ENCODE data around the gene MYRF. TPM values are rescaled to one million over a fixed set of nuclear protein-coding genes. Genes with fewer than 3 reads are reported as not detected.

Gene MYRF
- total and polyA plus RNA-seq, 2 of the 13 experiments (the other 11 are each of a cell fraction or from before 2014, with no cell fraction given): 10.2 to 25.9 TPM

DNA sequence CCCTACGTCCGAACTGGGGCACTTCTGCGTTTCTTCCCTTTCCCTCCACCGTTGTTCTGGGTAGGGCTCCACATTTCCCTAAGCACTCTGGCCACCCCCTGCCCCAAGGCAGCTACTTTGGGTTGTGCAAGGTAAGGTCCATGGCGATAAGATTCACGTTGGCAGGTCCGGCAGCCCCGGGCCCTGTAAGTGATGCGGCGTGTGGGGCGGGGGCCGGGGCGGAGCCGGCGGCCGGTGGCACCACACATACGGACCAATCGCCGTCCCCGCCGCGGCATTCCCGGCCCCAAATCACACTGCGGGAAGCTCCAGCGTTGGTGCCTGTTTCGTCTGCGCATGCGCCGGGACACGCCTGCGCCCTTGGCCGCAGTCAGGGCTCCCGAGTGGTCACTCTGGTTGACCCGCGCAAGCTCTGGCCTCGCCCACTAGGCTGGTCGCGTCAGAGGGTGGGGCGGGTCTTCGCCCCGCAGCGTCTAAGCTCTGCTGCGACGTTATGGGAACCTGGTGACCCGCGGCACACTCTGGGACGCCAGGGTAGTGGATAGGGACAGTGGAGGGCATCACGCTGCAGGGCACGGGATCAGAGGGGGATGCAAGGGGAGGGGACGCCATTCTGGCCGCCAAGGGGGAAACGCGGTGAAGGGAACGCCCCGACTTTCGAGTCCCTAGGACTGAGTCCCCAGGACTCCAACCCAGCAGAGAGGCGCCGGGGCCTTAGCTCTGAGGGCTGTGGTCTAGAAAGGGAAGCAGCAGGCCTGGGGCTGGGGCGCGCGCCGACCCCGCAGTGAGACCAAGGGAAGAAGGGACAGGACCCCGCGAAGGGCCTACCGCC is 62.7 kb downstream of the MYRF start (continued):
- TF ChIP-seq, protein P1, sequence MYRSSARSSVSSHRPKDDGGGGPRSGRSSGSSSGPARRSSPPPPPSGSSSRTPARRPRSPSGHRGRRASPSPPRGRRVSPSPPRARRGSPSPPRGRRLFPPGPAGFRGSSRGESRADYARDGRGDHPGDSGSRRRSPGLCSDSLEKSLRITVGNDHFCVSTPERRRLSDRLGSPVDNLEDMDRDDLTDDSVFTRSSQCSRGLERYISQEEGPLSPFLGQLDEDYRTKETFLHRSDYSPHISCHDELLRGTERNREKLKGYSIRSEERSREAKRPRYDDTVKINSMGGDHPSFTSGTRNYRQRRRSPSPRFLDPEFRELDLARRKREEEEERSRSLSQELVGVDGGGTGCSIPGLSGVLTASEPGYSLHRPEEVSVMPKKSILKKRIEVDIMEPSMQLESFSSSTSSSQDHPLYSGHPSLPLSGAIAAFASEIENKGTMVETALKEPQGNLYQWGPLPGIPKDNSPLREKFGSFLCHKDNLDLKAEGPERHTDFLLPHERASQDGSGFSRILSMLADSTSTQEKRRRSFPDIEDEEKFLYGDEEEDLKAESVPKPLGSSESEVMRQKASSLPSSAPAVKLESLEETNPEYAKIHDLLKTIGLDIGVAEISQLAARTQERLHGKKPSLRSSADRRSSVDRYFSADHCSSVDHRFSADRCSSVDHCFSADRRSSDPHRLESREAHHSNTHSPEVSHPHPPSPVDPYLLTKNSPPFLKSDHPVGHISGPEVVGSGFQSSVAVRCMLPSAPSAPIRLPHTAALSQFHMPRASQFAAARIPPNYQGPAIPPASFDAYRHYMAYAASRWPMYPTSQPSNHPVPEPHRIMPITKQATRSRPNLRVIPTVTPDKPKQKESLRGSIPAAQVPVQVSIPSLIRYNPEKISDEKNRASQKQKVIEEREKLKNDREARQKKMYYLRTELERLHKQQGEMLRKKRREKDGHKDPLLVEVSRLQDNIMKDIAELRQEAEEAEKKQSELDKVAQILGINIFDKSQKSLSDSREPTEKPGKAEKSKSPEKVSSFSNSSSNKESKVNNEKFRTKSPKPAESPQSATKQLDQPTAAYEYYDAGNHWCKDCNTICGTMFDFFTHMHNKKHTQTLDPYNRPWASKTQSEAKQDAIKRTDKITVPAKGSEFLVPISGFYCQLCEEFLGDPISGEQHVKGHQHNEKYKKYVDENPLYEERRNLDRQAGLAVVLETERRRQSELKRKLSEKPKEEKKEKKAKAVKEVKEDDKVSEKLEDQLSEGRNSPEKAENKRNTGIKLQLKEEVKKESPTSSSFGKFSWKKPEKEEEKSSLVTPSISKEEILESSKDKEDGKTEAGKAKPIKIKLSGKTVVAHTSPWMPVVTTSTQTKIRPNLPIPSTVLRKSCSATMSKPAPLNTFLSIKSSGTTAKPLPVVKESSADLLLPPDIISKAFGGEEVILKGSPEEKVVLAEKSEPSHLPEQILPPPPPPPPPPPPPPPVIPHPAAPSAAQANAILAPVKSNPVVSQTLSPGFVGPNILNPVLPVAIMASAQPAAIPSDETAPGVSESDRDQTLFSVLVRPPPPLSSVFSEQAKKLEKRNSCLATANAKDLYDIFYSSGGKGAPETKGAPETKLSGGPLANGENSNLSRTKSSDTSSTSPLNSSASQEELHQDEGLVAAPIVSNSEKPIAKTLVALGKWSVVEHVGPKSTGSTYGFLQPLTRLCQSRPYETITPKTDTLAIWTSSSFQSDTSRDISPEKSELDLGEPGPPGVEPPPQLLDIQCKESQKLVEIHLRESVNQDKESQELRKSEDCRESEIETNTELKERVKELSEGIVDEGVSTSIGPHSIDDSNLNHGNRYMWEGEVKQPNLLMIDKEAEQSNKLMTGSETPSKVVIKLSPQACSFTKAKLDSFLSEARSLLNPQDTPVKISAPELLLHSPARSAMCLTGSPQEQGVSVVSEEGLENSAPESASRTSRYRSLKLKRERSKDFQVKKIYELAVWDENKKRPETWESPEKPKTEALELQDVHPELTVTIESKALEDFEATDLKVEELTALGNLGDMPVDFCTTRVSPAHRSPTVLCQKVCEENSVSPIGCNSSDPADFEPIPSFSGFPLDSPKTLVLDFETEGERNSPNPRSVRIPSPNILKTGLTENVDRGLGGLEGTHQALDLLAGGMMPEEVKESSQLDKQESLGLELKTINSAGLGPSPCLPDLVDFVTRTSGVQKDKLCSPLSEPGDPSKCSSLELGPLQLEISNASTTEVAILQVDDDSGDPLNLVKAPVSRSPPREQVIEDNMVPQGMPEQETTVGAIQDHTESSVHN (CRISPR knock-in tag; IDR thresholded peaks at IDR 0.05): no peak
- no peak for TF ChIP-seq SRSF1 (optimal IDR thresholded peaks at IDR 0.05; ENCODE audit: low read depth, low read length)
- no peak for TF ChIP-seq ZNF839 (CRISPR knock-in tag; IDR thresholded peaks at IDR 0.05; ENCODE audit: borderline replicate concordance)
- TF ChIP-seq BHLHE40 (IDR thresholded peaks at IDR 0.05; ENCODE audit: low read length): 0 out of 2 replicates have a peak, but pooled peaks have one; percentile 39
- TF ChIP-seq, protein P2, sequence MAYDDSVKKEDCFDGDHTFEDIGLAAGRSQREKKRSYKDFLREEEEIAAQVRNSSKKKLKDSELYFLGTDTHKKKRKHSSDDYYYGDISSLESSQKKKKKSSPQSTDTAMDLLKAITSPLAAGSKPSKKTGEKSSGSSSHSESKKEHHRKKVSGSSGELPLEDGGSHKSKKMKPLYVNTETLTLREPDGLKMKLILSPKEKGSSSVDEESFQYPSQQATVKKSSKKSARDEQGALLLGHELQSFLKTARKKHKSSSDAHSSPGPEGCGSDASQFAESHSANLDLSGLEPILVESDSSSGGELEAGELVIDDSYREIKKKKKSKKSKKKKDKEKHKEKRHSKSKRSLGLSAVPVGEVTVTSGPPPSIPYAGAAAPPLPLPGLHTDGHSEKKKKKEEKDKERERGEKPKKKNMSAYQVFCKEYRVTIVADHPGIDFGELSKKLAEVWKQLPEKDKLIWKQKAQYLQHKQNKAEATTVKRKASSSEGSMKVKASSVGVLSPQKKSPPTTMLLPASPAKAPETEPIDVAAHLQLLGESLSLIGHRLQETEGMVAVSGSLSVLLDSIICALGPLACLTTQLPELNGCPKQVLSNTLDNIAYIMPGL (CRISPR knock-in tag; IDR thresholded peaks at IDR 0.05; ENCODE audit: borderline replicate concordance in 1 of 2, low read depth in 1 of 2): peak; percentile 36 to 65; a peak in 2 of 4 replicates
- no peak for TF ChIP-seq MYNN (CRISPR knock-in tag; IDR thresholded peaks at IDR 0.05; ENCODE audit: low read depth)
- TF ChIP-seq NR2F2 (IDR thresholded peaks at IDR 0.05; ENCODE audit: borderline replicate concordance, low read depth): no peak; the same call in 1 of the 2 replicates
- no peak; the same call in 1 of the 2 replicates for TF ChIP-seq KAT7 (CRISPR knock-in tag; IDR thresholded peaks at IDR 0.05; ENCODE audit: borderline replicate concordance)
- no peak for TF ChIP-seq HOXA9 (CRISPR knock-in tag; IDR thresholded peaks at IDR 0.05; ENCODE audit: borderline replicate concordance)
- TF ChIP-seq DNMT3B (CRISPR knock-in tag; conservative IDR thresholded peaks at IDR 0.05): no peak; the same call in 1 of the 2 replicates
- TF ChIP-seq, protein P3, sequence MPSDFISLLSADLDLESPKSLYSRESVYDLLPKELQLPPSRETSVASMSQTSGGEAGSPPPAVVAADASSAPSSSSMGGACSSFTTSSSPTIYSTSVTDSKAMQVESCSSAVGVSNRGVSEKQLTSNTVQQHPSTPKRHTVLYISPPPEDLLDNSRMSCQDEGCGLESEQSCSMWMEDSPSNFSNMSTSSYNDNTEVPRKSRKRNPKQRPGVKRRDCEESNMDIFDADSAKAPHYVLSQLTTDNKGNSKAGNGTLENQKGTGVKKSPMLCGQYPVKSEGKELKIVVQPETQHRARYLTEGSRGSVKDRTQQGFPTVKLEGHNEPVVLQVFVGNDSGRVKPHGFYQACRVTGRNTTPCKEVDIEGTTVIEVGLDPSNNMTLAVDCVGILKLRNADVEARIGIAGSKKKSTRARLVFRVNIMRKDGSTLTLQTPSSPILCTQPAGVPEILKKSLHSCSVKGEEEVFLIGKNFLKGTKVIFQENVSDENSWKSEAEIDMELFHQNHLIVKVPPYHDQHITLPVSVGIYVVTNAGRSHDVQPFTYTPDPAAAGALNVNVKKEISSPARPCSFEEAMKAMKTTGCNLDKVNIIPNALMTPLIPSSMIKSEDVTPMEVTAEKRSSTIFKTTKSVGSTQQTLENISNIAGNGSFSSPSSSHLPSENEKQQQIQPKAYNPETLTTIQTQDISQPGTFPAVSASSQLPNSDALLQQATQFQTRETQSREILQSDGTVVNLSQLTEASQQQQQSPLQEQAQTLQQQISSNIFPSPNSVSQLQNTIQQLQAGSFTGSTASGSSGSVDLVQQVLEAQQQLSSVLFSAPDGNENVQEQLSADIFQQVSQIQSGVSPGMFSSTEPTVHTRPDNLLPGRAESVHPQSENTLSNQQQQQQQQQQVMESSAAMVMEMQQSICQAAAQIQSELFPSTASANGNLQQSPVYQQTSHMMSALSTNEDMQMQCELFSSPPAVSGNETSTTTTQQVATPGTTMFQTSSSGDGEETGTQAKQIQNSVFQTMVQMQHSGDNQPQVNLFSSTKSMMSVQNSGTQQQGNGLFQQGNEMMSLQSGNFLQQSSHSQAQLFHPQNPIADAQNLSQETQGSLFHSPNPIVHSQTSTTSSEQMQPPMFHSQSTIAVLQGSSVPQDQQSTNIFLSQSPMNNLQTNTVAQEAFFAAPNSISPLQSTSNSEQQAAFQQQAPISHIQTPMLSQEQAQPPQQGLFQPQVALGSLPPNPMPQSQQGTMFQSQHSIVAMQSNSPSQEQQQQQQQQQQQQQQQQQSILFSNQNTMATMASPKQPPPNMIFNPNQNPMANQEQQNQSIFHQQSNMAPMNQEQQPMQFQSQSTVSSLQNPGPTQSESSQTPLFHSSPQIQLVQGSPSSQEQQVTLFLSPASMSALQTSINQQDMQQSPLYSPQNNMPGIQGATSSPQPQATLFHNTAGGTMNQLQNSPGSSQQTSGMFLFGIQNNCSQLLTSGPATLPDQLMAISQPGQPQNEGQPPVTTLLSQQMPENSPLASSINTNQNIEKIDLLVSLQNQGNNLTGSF (CRISPR knock-in tag; IDR thresholded peaks at IDR 0.05): no peak; the same call in none of the 2 replicates
- TF ChIP-seq MTA3 (CRISPR knock-in tag; IDR thresholded peaks at IDR 0.05): no peak

Measured in HepG2 (cell line).